RCC 7860 (cell line): Measurements from ENCODE around the gene CDS2.

ENCODE experiments used
- DNase-seq: peaks from one replicate; pipeline ENCODE4 v3.0.0-alpha.2; 2015; ENCODE audit warnings: low spot score
- FAIRE-seq: peaks from 2 replicates; lab custom pipeline; 2012; peaks lifted over from hg19 to GRCh38; lab: Jason Lieb, UNC

CDS2 gene

GRCh38 chr20:5150226-5151076, 23.6 kb downstream of the CDS2 start:
- peak; percentile 32 for DNase-seq
- FAIRE-seq: peak; percentile 18

GRCh38 chr20:5153152-5153467, 26.3 kb downstream of the CDS2 start:
- DNase-seq: no peak
- FAIRE-seq: no peak

GRCh38 chr20:5153612-5154542, 27.1 kb downstream of the CDS2 start:
- DNase-seq (peak; percentile 41), FAIRE-seq (peak; percentile 29)

GRCh38 chr20:5154543-5154925, 27.7 kb downstream of the CDS2 start:
- DNase-seq (no peak), FAIRE-seq (no peak)

GRCh38 chr20:5155404-5155803, 28.6 kb downstream of the CDS2 start:
- no peak for FAIRE-seq
- no peak for DNase-seq

- FAIRE-seq (peak; percentile 88), DNase-seq (peak; percentile 82)
Observed at GRCh38 chr20:5156675-5157448, 30.1 kb downstream of the CDS2 start.

- FAIRE-seq (no peak), DNase-seq (no peak)
Observed at GRCh38 chr20:5159928-5160327, 33.1 kb downstream of the CDS2 start.

GRCh38 chr20:5160882-5161281, 34.1 kb downstream of the CDS2 start:
- FAIRE-seq (no peak), DNase-seq (no peak)

- FAIRE-seq (no peak), DNase-seq (no peak)
Observed at GRCh38 chr20:5161536-5162164, 34.8 kb downstream of the CDS2 start.

- no peak for FAIRE-seq
- no peak for DNase-seq
Observed at GRCh38 chr20:5164645-5165625, 38.1 kb downstream of the CDS2 start.

GRCh38 chr20:5168651-5169396, 42.0 kb downstream of the CDS2 start:
- DNase-seq (peak; percentile 4), FAIRE-seq (no peak)

GRCh38 chr20:5170341-5170740, 43.5 kb downstream of the CDS2 start:
- FAIRE-seq: no peak
- no peak for DNase-seq

GRCh38 chr20:5171064-5171789, 44.4 kb downstream of the CDS2 start:
- no peak for FAIRE-seq
- no peak for DNase-seq

GRCh38 chr20:5171790-5172164, 45.0 kb downstream of the CDS2 start:
- no peak for FAIRE-seq
- DNase-seq: no peak

- no peak for DNase-seq
- FAIRE-seq: no peak
Observed at GRCh38 chr20:5172167-5172601, 45.4 kb downstream of the CDS2 start.

GRCh38 chr20:5172903-5173463, 46.2 kb downstream of the CDS2 start:
- no peak for DNase-seq
- no peak for FAIRE-seq

- FAIRE-seq (no peak), DNase-seq (no peak)
Observed at GRCh38 chr20:5173751-5174150, 46.9 kb downstream of the CDS2 start.

- DNase-seq: no peak
- FAIRE-seq: no peak
Observed at GRCh38 chr20:5177071-5177470, 50.3 kb downstream of the CDS2 start.
